ACC112 (cell line): ENCODE measurements around the gene EFS.
"Not testable (repeated sequence)": the region's sequence is repeated elsewhere in the genome, so short reads cannot be mapped to it uniquely, and the experiment has no call there.

Experiments used
- H2AFZ ChIP-seq: fragments of 200-600 bp; sonication (generic); one replicate; pipeline ENCODE4 v1.6.0; 2017; ENCODE audit warnings: antibody characterized with exemption, low read length; ENCODE audit not compliant: unreplicated experiment
- H3K27ac ChIP-seq: fragments of 200-600 bp; sonication (generic); 2 replicates; pipeline ENCODE4 v1.5.1; 2014; ENCODE audit warnings: low read depth, mild to moderate bottlenecking, antibody characterized with exemption, low read length, moderate library complexity
- H3K27me3 ChIP-seq: fragments of 200-600 bp; sonication (generic); 2 replicates; pipeline ENCODE4 v1.6.1; 2014; ENCODE audit warnings: mild to moderate bottlenecking, antibody characterized with exemption, low read length, moderate library complexity, mixed read lengths; ENCODE audit not compliant: insufficient read depth
- H3K36me3 ChIP-seq: fragments of 200-600 bp; sonication (generic); 2 replicates; pipeline ENCODE4 v1.6.1; 2016; ENCODE audit warnings: mild to moderate bottlenecking, antibody characterized with exemption, low read length, moderate library complexity, mixed read lengths; ENCODE audit not compliant: insufficient read depth
- H3K4me1 ChIP-seq: fragments of 200-600 bp; sonication (generic); one replicate; pipeline ENCODE4 v1.6.1; 2016; ENCODE audit warnings: low read length, mixed read lengths; ENCODE audit not compliant: insufficient read depth, unreplicated experiment, control insufficient read depth
- H3K4me3 ChIP-seq: fragments of 200-600 bp; sonication (generic); 2 replicates; pipeline ENCODE4 v1.5.1; 2014; ENCODE audit warnings: mild to moderate bottlenecking, low read depth, low read length
- H3K79me2 ChIP-seq: fragments of 200-600 bp; sonication (generic); one replicate; pipeline ENCODE4 v1.6.0; 2016; ENCODE audit warnings: low read length; ENCODE audit not compliant: control insufficient read depth, unreplicated experiment, insufficient read depth

Gene EFS

DNA sequence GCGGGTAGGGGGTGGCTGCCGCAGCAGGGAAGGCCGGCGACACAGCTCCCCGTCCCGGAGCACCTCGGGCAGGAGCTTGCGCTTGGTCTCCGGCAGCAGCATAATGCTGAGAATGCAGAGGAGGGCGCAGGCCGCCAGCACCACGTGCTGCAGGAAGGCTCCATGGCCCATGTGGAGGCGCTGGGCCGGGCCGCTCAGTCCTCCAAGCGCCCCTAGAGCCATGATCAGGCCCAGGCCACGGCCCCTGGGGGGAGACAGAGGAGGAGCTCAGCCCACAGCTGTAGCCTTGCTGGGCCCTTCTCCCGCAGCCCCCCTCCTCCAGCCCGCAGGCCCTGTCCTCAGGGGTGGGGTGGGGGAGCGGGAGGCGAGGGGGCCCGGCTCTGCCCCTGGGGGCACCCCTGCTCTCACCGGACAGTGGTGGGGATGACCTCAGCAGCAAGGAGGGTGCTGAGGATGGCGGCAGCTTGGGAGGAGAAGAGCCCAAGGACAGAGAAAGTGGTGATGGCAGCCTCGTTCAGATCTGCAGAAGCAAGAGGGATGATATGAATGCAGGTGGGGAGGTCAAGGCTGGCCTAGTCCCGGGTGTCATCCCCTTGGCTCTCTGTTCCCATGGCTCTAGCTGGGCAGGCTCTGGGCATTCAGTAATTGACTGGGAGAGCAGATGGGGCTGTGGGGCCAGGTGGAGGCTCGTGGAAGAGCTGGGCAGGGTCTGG, 18.1 kb downstream of the EFS start:
- Histone ChIP-seq H3K27me3 (peaks cover 8% of the 10 kb centered on the region), H2AFZ (no peak overlapping the region), H3K36me3 (no peaks in the 10 kb centered on the region), H3K79me2 (no peaks in the 10 kb centered on the region), H3K4me1 (no peaks in the 10 kb centered on the region), H3K4me3 (no peak overlapping the region), H3K27ac (no peak overlapping the region)

DNA sequence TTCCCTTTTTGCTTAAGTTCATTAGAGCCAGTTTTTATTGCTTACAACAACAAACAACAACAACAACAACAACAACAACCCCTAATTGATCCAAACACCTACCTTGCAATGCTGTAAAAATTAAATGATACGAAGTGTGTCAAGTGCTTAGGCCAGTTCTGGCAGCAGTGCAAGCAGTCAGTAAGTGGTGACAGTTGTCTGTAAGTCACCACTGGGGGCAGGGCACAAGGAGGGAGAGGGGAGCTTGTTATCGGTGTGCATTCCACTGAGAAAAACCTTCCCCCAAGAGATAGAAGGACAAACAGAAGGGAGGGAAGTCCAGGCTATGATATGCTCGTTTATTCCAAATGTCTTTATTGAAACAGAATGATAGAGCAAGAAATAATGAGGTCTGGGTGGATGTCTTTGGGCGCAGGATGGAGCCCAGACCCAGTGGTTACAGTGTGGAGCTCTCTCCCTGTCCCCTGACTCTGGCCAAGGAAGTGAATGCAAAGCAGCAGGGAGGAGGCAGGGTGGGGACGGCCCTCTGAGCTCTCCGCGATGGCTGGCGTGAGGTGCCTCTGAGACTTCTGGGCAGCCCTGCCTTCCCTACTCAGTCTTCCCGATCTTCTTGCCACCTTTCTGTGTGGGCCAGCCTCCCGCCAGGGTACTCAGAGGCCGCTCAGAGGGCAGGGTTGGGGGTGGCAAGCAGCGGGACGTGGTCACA, 18.8 kb downstream of the EFS start:
- Histone ChIP-seq H3K79me2 (no peaks in the 10 kb centered on the region), H3K27me3 (peaks cover 8% of the 10 kb centered on the region), H3K27ac (no peak overlapping the region), H3K4me3 (no peak overlapping the region), H3K36me3 (no peaks in the 10 kb centered on the region), H3K4me1 (no peaks in the 10 kb centered on the region), H2AFZ (no peak overlapping the region)

DNA sequence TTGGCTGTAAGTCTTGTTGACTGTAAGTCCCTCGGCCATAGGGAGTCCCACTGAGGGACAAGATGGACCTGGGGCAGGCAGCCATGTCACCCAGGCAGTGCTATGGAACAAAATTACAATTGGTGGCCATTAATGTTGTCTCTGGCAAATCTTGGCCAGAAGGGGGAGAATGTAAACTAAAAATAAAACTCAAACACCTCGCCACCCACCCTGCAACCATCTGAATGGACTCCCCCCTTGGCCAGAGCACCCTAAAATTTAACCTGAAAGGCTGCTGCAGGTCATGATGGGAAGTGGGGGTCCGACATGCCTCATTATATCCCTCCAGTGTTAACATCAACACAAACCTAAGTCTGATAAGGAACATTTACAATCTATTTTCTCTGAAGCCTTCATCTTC, 20.5 kb downstream of the EFS start:
- Histone ChIP-seq H3K4me1 (no peaks in the 10 kb centered on the region), H3K27ac (no peak overlapping the region), H3K79me2 (no peaks in the 10 kb centered on the region), H3K4me3 (no peak overlapping the region), H2AFZ (no peak overlapping the region), H3K36me3 (no peaks in the 10 kb centered on the region), H3K27me3 (peaks cover 8% of the 10 kb centered on the region)

DNA sequence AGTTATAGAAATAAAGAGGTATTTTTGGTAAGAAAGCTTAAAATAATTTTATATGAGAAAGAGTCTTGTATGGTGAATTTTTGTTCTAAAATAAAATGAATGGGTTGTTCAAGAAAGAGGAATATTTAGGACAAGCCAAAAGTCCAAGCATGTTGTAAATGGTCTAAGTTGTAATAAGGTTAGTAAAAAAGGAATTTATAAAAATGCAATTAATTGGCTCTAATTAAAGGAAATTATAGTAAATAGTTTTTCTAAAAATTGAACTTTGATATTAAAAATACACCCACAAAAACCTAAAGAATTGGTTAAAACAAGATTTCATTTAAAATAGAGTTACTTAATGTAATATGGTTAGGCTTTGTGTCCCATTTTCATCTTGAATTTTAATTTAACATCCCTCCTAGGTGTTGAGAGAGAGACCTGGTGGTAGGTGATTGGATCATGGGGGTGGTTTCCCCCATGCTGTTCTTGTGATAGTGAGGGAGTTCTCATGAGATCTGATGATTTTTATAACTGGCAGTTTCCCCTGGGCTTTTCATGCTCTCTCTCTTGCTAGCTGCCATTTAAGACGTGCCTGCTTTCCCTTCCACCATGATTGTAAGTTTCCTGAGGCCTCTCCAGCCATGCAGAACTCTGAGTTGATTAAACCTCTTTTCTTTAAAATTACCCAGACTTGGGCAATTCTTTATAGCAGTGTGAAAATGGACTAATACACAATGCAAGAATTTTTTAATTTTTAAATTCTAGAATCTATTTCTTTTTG, 25.3 kb downstream of the EFS start:
- no peak overlapping the region for H3K4me3 ChIP-seq
- H3K4me1 ChIP-seq = no peaks in the 10 kb centered on the region
- no peaks in the 10 kb centered on the region; the same call in 1 of the 2 replicates for H3K36me3 ChIP-seq

DNA sequence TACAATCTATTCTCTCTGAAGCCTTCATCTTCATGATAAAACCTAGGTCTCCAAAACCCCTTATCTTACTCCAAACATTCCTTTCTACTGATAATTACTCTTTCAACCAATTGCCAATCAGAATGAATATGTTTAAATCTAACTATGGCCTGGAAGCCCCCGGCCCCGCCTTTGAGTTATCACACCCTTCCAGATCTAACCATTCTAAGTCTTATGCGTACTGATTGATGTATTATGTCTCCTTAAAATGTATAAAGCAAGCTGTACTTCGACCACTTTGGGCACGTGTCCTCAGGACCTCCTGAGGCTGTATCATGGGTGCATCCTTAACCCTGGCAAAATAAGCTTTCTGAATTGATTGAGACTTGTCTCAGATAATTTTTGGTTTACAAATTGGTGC, 29.3 kb downstream of the EFS start:
- no peak overlapping the region for H3K4me3 ChIP-seq
- no peaks in the 10 kb centered on the region for H3K79me2 ChIP-seq
- no peak overlapping the region for H3K27ac ChIP-seq
- no peak overlapping the region for H2AFZ ChIP-seq
- H3K4me1 ChIP-seq = no peaks in the 10 kb centered on the region
- H3K27me3 ChIP-seq = peaks cover 19% of the 10 kb centered on the region
- no peaks in the 10 kb centered on the region; the same call in 1 of the 2 replicates for H3K36me3 ChIP-seq

More for the DNA sequence above, 25.3 kb downstream of the EFS start:
- Histone ChIP-seq H3K27me3 (peaks cover 23% of the 10 kb centered on the region), H3K79me2 (no peaks in the 10 kb centered on the region), H2AFZ (no peak overlapping the region), H3K27ac (no peak overlapping the region)

DNA sequence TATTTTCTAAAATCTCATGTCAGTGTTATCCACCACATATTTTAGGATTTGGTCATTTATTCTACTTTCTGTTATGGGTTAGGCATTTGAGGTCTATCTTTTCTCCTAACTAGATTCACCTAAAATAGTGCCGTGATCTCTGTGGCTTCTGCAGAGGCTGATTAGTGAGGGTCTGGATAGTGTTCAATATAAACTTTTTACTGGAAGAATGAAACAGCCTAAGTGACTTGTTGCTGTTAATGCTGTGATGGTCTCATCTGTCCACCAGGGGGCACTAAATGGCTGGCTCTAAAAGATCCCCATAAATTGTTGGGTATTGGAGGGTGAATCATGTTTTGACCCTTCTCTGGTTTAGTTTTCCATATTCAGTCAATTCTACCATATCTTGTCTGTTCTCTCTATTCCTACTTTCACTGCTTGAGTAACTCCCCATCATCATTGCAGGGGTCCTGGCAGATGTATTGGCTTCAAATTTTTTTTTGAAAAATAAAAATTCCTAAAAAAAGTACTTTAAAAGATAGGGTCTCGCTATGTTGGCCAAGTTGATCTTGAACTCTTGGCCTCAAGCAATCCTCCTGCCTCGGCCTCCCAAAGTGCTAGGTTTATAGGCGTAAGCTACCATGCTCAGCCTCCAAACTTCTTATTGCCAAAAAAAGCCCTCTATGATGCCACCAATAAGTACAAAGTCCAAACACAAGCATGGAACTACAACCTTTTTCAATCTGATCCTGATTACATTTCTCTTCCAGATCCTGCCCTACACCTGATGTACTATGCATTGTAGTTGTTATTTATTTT, 36.8 kb downstream of the EFS start:
- Histone ChIP-seq H3K4me3 (no peak overlapping the region), H3K79me2 (peaks cover 15% of the 10 kb centered on the region), H2AFZ (no peak overlapping the region), H3K27ac (no peak overlapping the region), H3K27me3 (peaks cover under 1% of the 10 kb centered on the region; the same call in 1 of the 2 replicates), H3K4me1 (peaks cover 4% of the 10 kb centered on the region), H3K36me3 (peaks cover 11% of the 10 kb centered on the region; the same call in 1 of the 2 replicates)

DNA sequence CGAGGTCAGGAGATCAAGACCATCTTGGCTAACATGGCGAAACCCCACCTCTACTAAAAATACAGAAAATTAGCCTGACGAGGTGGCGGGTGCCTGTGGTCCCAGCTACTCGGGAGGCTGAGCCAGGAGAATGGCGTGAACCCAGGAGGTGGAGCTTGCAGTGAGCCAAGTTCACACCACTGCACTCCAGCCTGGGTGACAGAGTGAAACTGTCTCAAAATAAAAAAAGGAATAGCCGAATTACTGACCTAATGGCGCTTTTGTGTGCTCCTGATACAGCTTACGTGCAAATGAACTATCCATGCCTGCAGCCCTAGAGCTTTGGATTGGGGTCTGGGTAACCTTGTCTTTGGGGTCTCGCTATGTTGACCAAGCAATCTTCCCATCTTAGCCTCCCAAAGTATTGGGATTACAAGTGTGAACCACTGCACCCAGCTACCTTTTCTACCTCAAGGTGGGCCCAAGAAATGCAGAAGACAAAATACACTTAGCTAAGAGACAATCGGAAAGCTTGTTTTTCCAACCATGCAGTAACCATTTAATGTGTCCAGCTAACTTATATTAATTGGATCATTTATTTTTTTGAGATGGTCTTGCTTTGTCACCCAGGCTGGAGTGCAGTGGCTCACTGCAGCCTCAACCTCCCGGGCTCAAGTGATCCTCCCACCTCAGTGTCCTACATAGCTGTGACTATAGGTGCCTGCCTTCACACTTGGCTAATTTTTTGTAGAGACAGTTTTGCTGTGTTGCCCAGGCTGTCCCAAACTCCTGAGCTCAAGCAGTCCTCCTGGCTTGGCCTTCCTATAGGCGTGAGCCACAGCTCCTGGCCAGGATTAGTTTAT, 38.3 kb downstream of the EFS start:
- Histone ChIP-seq H3K27me3 (no peaks in the 10 kb centered on the region), H3K27ac (no peak overlapping the region), H3K4me1 (peaks cover 8% of the 10 kb centered on the region), H3K36me3 (peaks cover 11% of the 10 kb centered on the region; the same call in 1 of the 2 replicates), H3K79me2 (peaks cover 29% of the 10 kb centered on the region), H2AFZ (no peak overlapping the region), H3K4me3 (no peak overlapping the region)

DNA sequence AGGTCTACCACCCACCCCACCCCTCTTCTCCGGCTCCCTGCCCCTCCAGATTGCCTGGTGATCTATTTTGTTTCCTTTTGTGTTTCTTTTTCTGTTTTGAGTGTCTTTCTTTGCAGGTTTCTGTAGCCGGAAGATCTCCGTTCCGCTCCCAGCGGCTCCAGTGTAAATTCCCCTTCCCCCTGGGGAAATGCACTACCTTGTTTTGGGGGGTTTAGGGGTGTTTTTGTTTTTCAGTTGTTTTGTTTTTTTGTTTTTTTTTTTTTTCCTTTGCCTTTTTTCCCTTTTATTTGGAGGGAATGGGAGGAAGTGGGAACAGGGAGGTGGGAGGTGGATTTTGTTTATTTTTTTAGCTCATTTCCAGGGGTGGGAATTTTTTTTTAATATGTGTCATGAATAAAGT, 39.2 kb downstream of the EFS start:
- not testable (repeated sequence) for H3K4me1 ChIP-seq, H3K27ac ChIP-seq, H3K27me3 ChIP-seq, H2AFZ ChIP-seq, H3K4me3 ChIP-seq
- H3K36me3 ChIP-seq = peaks cover 12% of the 10 kb centered on the region; the same call in 1 of the 2 replicates
- H3K79me2 ChIP-seq = peaks cover 29% of the 10 kb centered on the region

DNA sequence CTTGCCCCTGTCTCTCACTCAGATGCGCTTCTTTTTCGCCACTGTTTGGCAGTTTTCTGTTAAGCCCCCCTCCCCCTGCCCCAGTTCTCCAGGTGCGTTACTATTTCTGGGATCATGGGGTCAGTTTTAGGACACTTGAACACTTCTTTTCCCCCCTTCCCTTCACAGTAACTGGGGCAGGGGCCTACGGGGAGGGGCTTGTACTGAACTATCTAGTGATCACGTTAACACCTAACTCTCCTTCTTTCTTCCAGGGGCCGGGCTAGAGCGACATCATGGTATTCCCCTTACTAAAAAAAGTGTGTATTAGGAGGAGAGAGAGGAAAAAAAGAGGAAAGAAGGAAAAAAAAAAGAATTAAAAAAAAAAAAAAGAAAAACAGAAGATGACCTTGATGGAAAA, 40.0 kb downstream of the EFS start:
- Histone ChIP-seq H3K4me1 (peaks cover 14% of the 10 kb centered on the region), H3K79me2 (peaks cover 29% of the 10 kb centered on the region), H3K4me3 (no peak overlapping the region), H3K27me3 (no peaks in the 10 kb centered on the region), H3K27ac (no peak overlapping the region), H3K36me3 (peaks cover 20% of the 10 kb centered on the region; the same call in 1 of the 2 replicates), H2AFZ (no peak overlapping the region)
